GM19397 (cell line): ENCODE measurements around the gene FKBP10.
"Not testable (repeated sequence)": the region's sequence is repeated elsewhere in the genome, so short reads cannot be mapped to it uniquely, and the experiment has no call there.

Source experiments
- ATAC-seq: cut with Tn5 transposase; IDR thresholded peaks from one replicate; pipeline ENCODE4 v1.9.1; 2021; ENCODE audit warnings: mild to moderate bottlenecking, moderate library complexity; ENCODE audit not compliant: unreplicated experiment

FKBP10 gene, protein sequence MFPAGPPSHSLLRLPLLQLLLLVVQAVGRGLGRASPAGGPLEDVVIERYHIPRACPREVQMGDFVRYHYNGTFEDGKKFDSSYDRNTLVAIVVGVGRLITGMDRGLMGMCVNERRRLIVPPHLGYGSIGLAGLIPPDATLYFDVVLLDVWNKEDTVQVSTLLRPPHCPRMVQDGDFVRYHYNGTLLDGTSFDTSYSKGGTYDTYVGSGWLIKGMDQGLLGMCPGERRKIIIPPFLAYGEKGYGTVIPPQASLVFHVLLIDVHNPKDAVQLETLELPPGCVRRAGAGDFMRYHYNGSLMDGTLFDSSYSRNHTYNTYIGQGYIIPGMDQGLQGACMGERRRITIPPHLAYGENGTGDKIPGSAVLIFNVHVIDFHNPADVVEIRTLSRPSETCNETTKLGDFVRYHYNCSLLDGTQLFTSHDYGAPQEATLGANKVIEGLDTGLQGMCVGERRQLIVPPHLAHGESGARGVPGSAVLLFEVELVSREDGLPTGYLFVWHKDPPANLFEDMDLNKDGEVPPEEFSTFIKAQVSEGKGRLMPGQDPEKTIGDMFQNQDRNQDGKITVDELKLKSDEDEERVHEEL

DNA sequence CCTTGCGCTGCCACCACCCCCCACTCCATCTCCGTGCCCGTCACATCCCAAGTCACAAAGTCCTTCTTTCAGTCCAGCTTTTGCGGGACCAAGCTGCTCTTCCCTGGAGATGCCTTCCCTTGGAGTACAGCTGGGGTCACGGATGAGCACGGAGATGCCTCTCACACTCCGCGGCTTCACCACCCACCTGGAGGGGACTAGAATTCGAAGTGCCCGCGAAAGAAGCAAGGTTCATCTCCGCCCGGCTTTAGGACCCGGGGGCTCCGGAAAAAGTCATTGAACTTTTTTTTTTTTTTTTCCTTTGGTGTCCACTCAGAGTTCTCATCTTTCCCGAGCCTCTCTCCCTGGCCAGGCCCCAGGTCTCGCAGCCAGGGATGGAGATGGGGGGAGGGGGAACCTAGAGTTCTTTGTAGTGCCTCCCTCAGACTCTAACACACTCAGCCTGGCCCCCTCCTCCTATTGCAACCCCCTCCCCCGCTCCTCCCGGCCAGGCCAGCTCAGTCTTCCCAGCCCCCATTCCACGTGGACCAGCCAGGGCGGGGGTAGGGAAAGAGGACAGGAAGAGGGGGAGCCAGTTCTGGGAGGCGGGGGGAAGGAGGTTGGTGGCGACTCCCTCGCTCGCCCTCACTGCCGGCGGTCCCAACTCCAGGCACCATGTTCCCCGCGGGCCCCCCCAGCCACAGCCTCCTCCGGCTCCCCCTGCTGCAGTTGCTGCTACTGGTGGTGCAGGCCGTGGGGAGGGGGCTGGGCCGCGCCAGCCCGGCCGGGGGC lies at the start of gene FKBP10:
FKBP10 (plus strand) TSS at position 624 of the 771 bp plus-strand sequence; CDS start at position 655, 31 bp downstream.
- no peak for ATAC-seq

DNA sequence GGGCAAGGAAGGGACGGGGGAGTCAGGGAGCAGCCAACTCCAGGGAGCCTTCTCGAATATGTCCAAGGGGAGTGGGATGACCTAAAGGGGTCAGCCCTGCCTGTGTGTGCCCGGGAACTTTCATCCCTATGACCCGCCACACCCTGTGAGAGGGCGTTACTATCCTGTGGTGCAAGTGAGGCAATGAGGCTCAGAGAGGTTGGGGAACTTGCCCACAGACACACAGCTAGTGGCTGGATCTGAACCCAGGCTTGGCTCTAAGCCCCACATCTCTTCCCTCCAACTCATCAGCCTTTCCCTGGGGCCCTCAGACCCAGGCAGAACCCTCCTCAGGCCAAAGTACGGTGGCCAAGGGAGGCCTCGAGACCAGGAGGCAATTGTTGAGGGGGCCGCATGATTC lies 49.5 kb upstream of the FKBP10 start:
- ATAC-seq: no peak

- ATAC-seq: no peak
Observed at GRCh38 chr17:41766135-41766534, 46.7 kb upstream of the FKBP10 start.

DNA sequence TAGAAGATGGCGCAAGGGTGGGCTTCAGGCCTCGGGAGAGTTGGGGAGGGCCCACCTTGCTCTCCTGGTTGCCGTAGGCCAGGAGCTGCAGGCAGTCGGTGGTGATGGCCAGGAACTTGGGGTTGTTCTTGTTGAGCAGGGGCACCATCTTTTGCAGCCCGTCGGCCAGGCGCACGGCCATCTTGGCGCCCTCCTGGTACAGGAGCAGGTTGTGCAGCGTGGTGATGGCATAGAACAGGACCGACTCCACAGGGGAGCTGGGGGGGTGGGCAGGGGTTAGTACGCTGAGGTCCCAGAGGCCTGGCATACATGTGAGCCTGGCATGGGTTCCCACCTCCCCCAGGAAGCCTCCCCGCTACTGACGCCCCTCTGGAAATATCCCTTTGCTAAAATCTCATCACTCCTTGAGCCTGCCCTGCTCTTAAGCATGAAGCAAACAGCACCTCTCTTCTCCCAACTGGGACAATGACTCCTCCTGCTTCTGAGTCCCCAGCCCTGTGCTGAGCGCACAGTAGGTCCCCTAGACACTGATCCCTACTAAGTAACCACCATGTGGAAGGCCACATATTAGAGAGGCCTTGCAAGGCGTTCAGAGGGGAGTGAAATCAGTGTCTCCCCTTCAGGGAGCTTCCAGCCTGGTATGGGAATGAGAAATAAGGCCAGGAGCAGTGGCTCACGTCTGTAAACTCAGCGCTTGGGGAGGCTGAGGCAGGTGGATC lies 45.3 kb upstream of the FKBP10 start:
- ATAC-seq: no peak

DNA sequence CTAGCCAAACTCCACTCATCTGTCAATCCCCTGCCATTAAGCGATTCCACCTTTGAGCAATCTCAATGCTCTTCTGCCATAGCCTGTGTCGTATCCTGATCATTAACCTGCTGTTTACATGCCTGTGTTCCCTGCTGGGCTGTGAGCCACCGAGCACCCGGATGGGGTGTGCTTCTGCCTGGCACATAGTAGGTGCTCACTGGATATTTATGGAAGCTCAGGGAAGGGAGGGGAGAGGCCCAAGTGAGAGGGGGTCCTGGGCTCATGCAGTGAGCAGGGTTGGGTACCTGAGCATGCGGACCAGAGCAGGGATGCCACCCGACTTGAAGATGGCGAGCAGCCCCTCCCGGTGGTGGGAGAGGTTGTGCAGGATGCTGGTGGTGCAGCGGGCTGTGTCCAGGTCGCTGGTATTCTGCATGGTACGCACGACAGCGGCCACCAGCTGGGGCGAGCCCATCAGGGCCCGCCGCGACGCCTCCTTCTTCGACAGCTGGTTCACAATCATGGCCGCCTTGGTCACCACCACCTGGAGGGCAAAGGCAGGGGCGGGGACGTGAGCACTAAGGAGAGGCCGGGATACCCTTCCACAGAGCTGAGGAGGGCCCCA lies 44.0 kb upstream of the FKBP10 start:
- no peak for ATAC-seq

- ATAC-seq: no peak
Observed at GRCh38 chr17:41769346-41769862, 43.4 kb upstream of the FKBP10 start.

DNA sequence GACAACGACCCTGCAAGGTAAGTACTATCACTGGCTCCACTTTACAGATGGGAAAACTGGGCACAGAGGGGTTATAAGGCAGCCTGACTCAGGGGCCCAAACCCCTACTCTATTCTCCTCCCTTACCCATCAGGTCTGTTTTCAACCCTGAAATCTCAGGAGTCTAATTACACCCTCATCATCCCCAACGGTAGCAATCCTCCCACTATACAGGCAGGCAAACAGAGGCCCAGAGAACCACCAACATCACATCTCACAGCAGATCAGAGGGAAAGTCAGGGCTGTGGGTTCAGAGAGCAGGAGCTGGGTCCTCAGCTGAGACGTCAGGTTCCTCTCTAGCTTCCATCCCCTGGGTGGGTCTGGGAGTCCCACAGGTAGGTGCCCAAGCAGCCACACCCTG lies 42.8 kb upstream of the FKBP10 start:
- ATAC-seq: no peak

DNA sequence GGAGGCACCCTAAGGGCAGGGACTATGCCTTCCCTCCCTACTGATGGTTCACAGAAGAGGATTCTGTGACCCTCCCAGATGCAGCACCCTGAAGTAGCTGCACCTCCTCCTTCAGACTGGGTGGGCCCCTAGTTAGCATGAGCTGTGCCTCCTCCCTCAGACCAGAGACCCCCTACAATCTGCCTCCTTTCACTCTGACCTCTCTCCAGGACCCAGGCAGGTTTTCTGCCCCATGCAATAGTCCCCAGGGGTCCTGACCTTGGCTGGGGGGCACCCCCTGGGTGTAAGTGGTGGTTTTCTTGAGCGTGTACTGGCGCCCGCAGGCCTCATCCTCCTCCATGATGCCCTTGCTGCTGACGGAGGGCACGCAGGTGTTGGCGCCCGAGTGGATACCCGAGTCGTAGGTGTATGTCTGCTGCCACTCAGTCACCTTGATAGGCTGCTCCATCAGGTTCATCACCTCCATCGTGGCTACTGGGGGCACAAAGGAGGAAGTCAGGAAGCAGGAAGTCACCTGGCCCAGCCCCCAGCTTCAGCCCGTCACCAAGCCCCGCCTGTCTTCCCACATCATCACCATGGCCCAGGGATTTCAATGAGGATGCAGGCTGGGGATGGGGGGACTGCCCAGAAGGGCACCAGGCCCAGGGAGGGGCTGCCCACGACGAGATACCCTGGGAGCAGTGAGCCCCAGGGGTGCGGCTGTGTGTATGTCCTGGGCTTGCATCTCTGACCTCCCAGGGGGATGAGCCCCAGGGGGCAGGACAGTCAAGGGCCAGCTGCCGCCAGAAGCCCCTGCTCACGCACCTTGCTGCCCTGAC lies 41.2 kb upstream of the FKBP10 start:
- no peak for ATAC-seq

DNA sequence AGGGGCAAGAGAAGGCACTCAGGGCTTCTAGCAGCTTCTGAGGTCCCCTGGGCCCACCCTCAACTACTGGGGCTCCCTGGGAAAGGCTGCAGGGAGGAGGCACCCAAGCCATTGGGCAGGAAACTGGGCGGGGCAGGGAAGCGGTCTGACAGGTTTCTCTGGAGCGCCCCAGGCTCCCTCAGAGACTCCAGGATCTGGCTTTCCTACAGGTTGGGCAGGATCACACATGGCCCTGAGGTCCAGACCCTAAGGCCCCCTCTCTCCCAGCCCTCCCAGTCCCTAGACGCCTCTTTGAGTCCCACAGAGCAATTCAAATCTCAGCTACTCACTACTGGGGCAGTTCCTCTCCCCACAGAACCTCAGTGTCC lies 40.6 kb upstream of the FKBP10 start:
- no peak for ATAC-seq

GRCh38 chr17:41772586-41773189 lies 40.1 kb upstream of the FKBP10 start:
- no peak for ATAC-seq

DNA sequence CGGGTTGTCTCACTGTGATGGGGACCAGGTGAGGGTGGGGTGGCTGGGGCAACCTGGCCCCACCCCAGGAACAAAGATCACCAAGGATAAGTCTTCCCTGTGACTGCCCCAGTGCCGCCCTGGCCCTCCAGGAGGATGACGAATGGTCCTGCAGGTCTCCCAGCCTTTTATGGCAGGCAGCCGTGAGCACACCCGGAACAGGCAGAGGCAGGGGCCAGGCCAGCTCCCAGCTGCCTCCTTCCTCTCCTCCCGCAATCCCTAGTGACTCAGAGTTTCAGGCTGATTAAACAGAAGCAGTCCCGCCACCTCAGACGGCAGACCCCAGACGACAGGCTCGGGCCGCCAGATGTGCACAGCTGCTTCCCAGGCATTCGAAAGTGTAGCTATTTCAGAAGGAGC lies 39.6 kb upstream of the FKBP10 start:
- no peak for ATAC-seq

- ATAC-seq: no peak
Observed at GRCh38 chr17:41773731-41774193, 39.0 kb upstream of the FKBP10 start.

DNA sequence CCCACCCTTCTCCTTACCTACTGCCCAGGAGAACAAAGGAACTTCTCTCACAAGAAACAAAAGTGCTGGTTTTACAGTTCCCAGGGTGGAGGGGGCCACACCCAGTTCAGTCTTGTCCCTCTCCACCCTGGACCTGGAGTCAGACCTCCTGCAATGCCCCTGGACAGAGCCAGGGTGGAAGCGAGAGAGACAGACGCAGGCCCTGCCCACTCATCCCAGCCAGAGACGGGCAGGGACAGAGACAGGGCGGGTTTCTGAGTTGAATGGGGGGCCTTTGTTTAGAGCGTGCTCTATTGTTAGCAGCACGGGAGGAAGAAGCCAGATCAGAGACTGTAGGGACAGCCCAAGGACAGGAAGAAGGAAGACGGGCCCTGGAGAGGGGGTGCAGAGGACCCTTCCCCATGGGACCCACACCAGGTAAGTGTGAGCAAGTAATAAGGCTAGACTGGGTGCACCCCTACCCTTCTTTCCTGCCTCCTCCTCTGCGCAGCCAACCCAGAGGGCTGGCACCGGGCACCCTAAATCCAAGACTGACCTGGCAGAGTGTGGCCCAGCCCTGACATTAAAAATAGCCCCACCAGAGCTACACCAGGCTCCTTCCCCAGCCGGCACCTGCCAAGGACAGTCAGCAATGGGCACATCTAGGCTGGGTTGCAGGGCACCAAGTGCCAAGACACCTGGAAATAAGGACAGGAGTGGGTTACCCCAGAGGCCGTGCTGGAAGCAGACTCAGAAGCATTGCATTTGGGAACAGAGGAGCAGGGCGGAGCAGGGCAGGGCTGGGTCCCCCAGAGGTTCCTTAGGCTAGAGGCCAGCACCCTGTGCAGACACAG lies 37.2 kb upstream of the FKBP10 start:
- ATAC-seq: no peak

- not testable (repeated sequence) for ATAC-seq
Observed at GRCh38 chr17:41776262-41776900, 36.4 kb upstream of the FKBP10 start.

GRCh38 chr17:41777157-41777573 lies 35.6 kb upstream of the FKBP10 start:
- no peak for ATAC-seq

GRCh38 chr17:41777574-41778188 lies 35.1 kb upstream of the FKBP10 start:
- ATAC-seq: no peak

GRCh38 chr17:41779954-41780353 lies 32.9 kb upstream of the FKBP10 start:
- no peak for ATAC-seq
